T follicular helper cell (primary cell): ENCODE data around the gene ADGRL3.

ENCODE experiments used
- DNase-seq: peaks from one replicate; pipeline ENCODE4 v3.0.0-alpha.2; 2020; ENCODE audit warnings: low read depth

ADGRL3 gene

DNA sequence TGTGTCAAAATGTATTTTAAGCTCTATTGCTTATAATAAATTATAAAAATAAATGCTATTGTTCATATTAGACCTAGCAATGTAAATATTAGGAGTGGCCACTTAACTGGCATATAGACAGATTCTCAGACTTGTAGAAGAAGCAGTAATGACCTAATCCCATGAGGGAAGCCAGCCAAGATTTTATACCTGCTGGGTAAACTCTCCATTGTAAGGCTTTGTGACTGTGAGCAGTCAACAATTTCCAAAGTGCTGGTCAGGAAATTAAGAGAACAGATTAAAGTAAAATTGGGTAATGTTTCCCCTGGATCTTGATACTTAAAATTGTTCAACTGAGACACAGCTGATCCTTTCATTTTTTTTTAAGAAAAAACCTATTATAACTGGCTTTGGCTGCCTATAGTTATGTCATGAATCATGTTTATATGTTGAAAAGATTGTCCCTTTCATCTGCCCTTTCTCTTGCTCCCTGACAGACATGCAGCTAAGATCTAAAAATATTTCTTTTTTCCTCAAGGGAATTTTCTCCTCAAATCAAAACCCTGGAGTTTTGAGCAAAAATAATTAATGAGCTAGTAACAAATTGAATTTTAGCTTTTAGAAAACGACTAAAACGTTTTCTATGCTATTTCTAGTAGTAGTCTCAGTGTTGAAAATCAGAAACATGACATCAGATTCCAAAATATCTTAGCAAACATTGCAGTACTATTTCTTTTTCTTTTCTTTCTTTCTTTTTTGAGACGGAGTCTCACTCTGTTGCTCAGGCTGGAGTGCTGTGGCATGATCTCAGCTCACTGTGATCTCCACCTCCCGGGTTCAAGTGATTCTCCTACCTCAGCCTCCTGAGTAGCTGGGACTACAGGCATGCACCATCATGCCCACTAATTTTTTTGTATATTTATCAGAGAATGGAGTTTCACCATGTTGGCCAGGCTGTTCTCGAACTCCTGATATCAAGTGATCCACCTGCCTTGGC lies 77.9 kb downstream of the ADGRL3 start:
- DNase-seq = no peak

GRCh38 chr4:61292322-61292721 lies 92.2 kb downstream of the ADGRL3 start:
- DNase-seq = no peak

- DNase-seq = no peak
These were observed 93.7 kb downstream of the ADGRL3 start for GRCh38 chr4:61293707-61294400.

GRCh38 chr4:61294936-61295335 lies 94.8 kb downstream of the ADGRL3 start:
- no peak for DNase-seq

DNA sequence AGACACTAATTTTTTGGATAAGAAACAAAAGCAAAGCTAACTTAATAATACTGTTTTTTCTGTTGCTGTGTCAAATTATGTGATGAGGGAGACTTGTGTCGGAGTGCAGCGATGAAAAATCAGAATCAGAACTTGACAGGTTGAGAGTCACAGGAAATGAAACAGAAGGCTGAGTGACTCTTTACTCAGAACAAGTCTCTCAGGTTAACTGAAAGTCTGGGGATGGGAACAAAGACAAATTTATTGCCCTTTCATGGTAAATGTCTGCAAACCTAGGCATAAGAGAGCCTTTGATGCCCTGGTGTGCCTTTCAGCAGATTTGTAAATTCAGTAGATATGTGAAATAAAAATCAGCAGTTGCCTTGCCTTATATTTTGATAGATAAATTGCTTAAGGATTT lies 96.0 kb downstream of the ADGRL3 start:
- DNase-seq = no peak

GRCh38 chr4:61298178-61298740 lies 98.1 kb downstream of the ADGRL3 start:
- DNase-seq = no peak

GRCh38 chr4:61299316-61299715 lies 99.2 kb downstream of the ADGRL3 start:
- no peak for DNase-seq

GRCh38 chr4:61300266-61300844 lies 100.2 kb downstream of the ADGRL3 start:
- no peak for DNase-seq

DNA sequence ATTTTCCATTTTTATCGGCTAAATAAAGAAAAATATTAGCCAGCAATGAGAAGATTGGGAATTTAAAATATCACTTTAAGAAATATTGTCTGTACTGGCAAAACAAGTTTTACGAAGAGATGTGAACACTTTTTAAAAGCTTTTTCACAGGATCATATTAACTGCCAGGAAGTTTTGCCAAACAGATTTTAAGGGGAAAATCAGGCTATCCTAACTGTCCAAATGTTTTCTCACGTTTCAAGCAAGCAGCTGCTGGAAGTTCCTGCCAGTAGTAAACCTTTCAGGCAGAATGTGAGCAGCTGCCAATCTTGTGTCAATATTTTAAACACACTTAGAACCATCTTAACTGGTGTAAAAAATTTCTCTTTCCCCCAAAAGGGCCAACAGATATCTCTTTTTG lies 101.1 kb downstream of the ADGRL3 start:
- no peak for DNase-seq

DNA sequence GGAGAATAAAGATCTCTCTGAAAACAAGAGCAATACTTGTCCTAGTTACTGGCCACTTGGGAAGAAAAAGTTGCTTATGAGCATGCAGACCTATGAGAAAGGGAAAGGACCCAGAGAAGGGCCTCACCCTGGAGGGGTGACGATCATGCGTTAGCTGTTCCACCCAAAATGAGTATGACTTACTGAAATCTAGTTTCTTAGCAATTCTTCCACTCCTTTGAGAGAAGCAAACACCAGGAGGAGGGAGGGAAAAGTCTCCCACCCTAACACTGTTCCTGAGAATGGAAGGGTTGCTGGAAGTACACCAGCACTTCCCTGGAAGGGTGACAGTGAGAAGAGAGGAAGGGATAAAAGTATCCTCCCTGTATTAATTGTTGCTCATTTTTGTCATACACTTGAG lies 107.9 kb downstream of the ADGRL3 start:
- no peak for DNase-seq

- no peak for DNase-seq
These were observed 109.5 kb downstream of the ADGRL3 start for GRCh38 chr4:61309616-61310015.

DNA sequence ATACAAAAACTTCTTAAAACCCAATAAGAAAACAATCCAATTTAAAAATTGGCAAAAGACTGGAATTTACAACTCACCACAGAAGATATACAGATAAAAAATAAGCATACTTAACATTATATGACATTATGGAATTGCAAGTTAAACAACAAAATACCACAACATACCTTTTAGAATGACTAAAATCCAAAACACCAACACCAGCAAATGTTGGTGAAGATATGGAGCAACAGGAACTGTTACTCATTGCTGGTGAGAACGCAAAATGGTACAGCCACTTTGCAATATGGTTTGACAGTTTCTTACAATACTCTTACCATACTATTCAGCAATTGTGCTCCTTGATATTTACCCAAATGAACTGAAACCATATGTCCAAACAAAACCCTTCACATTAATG lies 112.4 kb downstream of the ADGRL3 start:
- no peak for DNase-seq

GRCh38 chr4:61318431-61318830 lies 118.3 kb downstream of the ADGRL3 start:
- no peak for DNase-seq

DNA sequence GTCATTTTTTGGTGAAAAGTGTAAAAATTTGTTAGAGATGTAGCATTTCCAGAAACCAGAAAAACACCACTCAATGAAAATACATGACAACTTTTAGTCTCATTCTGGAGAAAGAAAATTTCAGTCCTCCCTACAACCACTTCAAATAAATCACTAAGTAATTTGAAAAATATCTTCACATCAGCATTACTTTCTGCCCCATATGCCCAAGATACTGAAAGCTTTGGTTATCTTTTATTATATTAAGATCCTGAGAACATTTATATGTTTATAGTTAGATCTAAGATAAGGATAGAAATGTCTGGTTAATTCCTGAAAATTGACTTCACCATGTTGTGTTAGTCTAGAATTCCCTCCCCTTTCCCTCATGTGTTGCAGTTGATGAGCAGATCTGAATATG lies 119.0 kb downstream of the ADGRL3 start:
- no peak for DNase-seq

DNA sequence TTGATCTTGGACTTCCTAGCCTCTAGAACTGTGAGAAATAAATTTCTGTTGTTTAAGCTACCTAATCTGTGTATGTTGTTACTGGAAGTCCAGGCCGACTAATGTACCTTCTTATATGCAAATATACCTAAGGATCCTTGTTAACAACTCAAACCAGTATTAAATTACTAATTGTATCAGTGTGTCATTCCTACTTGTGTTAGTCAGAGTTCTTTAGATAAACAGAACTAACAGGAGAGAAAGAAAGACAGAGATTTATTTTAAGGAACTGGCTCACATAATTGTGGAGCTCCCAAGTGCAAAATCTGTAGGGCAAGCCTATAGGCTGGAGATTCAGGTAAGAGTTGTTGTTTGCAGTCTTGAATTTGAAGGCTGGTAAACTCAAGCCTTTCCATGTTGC lies 120.0 kb downstream of the ADGRL3 start:
- no peak for DNase-seq

DNA sequence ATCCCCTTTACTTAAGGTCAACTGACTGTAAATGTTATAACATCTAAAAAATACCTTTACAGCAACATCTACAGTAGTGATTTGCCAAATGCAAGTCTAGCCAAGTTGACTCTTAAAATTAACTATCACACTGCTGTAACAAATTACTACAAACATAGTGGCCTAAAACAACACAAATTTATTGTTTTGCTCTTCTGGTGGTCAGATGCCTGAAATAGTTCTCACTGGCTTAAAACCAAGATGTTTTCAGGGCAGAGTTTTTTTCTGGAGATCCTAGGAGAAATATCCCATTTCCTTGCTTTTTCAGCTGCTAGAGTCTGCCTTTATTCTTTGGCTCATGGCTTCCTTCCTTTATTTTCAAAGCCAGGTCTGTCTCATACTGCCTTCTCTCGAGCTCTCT lies 120.5 kb downstream of the ADGRL3 start:
- no peak for DNase-seq

DNA sequence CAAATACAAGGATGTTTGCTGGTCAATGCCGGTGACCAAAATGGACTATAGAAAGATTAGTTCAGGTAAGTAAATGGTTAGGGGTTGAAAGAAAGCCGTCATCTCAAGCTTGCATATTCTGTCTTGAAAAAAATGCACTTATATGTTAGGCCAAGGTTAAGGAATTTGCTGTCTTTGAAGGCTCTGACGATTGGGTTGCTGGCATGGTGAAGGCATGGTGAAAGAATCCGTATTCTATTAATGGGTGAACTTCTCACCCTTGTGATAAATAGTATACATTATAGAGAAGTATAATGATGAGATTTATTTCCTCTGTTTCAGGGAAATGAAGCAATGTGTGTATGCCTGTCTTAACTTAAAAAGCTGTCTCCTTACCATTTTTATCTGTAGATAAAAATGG lies 132.6 kb downstream of the ADGRL3 start:
- DNase-seq = no peak

DNA sequence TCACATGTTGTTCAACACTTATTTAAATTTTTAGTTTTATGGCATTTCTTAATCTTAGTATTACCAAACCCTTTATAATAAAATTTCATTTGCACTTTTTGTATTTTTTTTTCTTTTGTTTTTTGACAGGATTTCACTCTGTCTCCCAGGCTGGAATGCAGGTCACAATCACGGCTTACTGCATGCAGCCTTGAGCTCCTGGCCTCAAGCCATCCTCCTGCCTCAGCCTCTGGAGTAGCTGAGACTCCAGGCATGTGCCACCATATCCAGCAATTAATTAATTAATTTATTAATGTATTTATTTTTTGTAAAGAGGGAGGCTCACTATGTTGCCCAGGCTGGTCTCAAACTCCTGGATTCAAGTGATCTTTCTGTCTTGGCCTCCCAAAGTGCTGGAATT lies 133.4 kb downstream of the ADGRL3 start:
- DNase-seq = no peak

DNA sequence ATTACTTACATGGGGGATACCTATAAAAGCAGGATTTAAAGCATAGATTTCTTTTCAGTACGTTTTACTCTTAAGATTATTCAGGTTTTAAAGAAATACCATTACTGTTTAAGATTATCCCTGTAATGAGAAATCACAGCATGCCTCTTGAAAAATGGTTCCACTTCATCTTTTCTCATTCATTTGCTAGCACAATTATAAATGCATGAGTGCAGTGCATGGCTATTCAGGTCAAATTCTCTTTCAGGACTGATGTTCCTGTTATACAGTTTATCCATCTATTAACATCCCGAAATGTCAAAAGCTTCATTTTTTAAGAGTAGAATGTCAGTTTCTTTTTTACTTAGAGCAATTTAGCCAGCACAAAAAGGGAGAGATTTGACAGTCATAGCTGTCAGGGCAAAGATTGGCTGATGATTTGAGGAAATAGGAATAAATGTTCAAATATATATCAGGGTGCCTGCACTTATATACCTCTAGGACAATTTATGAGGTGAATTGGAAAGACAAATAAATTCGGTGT lies 135.2 kb downstream of the ADGRL3 start:
- no peak for DNase-seq

DNA sequence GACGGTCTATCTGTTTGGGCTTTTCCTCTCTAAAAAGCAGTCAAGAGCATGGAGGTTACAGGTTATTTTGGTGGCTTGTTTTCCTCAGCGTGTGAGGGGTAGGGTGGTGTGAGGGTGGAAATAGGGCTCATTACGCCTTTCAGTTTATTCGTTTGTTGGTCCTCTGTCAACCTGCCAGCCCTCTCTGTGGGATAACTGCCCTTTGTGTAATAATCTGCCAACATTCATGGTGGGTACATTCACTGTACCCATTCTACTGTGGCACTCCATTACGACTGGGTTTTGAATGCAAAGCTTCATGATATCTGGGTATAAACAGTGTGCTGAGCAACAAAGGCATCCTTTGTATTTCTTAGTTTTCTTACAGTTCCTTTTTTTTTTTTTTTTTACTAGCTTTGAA lies 136.4 kb downstream of the ADGRL3 start:
- no peak for DNase-seq

DNA sequence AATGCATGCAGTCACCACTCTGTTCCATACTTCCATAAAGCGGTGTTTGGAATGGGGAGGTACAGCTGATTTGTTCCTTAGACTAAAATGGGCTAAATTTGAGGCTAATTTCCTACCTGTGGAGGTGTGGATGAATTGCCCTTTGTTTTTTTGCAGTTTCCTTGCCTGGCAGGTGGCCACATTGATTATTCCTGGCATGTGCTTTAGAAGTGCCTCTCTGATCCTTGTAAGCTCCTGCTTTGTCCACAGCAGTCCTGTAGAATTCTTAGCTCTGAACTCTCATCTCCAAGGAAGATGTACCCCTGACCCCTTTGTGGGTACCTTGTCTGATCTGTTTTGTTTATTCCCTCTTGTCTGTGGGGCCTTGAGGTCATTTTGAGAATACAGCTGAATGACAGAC lies 136.8 kb downstream of the ADGRL3 start:
- no peak for DNase-seq

GRCh38 chr4:61342061-61342460 lies 141.9 kb downstream of the ADGRL3 start:
- no peak for DNase-seq
